ENCODE results near the gene FLVCR2.

DNA sequence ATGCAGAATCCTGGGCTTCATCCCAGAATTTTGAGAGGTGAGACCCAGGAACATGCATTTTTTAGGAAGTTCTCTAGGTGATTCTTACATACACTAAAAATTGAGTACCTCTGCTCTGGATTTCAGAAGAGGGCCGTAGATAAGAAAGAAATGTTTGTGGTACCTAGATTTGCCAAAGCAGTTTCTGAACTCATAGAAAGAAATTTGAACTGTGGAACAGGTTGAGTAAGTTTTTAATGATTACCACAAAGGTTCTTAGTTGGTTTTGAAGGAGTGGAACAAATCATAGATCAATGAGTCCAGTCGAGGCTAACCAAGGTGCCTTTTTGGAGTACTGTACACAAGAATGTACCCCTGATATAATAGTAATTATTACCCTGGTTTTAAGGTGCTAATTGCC, 107.5 kb downstream of the FLVCR2 start:
- TF ChIP-seq, protein P1, sequence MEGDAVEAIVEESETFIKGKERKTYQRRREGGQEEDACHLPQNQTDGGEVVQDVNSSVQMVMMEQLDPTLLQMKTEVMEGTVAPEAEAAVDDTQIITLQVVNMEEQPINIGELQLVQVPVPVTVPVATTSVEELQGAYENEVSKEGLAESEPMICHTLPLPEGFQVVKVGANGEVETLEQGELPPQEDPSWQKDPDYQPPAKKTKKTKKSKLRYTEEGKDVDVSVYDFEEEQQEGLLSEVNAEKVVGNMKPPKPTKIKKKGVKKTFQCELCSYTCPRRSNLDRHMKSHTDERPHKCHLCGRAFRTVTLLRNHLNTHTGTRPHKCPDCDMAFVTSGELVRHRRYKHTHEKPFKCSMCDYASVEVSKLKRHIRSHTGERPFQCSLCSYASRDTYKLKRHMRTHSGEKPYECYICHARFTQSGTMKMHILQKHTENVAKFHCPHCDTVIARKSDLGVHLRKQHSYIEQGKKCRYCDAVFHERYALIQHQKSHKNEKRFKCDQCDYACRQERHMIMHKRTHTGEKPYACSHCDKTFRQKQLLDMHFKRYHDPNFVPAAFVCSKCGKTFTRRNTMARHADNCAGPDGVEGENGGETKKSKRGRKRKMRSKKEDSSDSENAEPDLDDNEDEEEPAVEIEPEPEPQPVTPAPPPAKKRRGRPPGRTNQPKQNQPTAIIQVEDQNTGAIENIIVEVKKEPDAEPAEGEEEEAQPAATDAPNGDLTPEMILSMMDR (conservative IDR thresholded peaks at IDR 0.05; ENCODE audit: low read depth in 2 of 2): no peak
- no peak for TF ChIP-seq EZH2 (IDR thresholded peaks at IDR 0.05; ENCODE audit: low read depth, unreplicated experiment)
- TF ChIP-seq, protein P2, sequence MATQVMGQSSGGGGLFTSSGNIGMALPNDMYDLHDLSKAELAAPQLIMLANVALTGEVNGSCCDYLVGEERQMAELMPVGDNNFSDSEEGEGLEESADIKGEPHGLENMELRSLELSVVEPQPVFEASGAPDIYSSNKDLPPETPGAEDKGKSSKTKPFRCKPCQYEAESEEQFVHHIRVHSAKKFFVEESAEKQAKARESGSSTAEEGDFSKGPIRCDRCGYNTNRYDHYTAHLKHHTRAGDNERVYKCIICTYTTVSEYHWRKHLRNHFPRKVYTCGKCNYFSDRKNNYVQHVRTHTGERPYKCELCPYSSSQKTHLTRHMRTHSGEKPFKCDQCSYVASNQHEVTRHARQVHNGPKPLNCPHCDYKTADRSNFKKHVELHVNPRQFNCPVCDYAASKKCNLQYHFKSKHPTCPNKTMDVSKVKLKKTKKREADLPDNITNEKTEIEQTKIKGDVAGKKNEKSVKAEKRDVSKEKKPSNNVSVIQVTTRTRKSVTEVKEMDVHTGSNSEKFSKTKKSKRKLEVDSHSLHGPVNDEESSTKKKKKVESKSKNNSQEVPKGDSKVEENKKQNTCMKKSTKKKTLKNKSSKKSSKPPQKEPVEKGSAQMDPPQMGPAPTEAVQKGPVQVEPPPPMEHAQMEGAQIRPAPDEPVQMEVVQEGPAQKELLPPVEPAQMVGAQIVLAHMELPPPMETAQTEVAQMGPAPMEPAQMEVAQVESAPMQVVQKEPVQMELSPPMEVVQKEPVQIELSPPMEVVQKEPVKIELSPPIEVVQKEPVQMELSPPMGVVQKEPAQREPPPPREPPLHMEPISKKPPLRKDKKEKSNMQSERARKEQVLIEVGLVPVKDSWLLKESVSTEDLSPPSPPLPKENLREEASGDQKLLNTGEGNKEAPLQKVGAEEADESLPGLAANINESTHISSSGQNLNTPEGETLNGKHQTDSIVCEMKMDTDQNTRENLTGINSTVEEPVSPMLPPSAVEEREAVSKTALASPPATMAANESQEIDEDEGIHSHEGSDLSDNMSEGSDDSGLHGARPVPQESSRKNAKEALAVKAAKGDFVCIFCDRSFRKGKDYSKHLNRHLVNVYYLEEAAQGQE (IDR thresholded peaks at IDR 0.05; ENCODE audit: unreplicated experiment): no peak
- no peak for TF ChIP-seq CREB1 (CRISPR knock-in tag; IDR thresholded peaks at IDR 0.05; ENCODE audit: low read depth)
- no peak for TF ChIP-seq ZNF114 (CRISPR knock-in tag; IDR thresholded peaks at IDR 0.05)
- TF ChIP-seq EZH2phosphoT487 (IDR thresholded peaks at IDR 0.05; ENCODE audit: unreplicated experiment): no peak
- TF ChIP-seq POLR2AphosphoS5 (IDR thresholded peaks at IDR 0.05; ENCODE audit: low read depth): no peak
